ENCODE measurements around the gene DAND5. TPM values are rescaled to one million over a fixed set of nuclear protein-coding genes. Genes with fewer than 3 reads are reported as not detected.
A peak's percentile ranks its signal among the peaks of the same experiment; 100 is the strongest.

DAND5 gene
- total RNA-seq, 1 donor from 2014 or later, result not detected

- TF ChIP-seq, protein P1, sequence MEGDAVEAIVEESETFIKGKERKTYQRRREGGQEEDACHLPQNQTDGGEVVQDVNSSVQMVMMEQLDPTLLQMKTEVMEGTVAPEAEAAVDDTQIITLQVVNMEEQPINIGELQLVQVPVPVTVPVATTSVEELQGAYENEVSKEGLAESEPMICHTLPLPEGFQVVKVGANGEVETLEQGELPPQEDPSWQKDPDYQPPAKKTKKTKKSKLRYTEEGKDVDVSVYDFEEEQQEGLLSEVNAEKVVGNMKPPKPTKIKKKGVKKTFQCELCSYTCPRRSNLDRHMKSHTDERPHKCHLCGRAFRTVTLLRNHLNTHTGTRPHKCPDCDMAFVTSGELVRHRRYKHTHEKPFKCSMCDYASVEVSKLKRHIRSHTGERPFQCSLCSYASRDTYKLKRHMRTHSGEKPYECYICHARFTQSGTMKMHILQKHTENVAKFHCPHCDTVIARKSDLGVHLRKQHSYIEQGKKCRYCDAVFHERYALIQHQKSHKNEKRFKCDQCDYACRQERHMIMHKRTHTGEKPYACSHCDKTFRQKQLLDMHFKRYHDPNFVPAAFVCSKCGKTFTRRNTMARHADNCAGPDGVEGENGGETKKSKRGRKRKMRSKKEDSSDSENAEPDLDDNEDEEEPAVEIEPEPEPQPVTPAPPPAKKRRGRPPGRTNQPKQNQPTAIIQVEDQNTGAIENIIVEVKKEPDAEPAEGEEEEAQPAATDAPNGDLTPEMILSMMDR (IDR thresholded peaks at IDR 0.05; ENCODE audit: insufficient read depth, low read length, poor library complexity, severe bottlenecking), result no peak
- no peak for DNase-seq (ENCODE audit: low read depth)
- Histone ChIP-seq H3K27me3 (ENCODE audit: control insufficient read depth, insufficient read depth, low read length) (peaks cover 54% of the 10 kb centered on the region), H3K36me3 (ENCODE audit: control insufficient read depth, insufficient read depth, low read length) (no peaks in the 10 kb centered on the region), H3K4me3 (ENCODE audit: low read depth, low read length) (peak overlapping the region; percentile 6)
Observed at GRCh38 chr19:13012390-13012689, 43.0 kb downstream of the DAND5 start.

DNA sequence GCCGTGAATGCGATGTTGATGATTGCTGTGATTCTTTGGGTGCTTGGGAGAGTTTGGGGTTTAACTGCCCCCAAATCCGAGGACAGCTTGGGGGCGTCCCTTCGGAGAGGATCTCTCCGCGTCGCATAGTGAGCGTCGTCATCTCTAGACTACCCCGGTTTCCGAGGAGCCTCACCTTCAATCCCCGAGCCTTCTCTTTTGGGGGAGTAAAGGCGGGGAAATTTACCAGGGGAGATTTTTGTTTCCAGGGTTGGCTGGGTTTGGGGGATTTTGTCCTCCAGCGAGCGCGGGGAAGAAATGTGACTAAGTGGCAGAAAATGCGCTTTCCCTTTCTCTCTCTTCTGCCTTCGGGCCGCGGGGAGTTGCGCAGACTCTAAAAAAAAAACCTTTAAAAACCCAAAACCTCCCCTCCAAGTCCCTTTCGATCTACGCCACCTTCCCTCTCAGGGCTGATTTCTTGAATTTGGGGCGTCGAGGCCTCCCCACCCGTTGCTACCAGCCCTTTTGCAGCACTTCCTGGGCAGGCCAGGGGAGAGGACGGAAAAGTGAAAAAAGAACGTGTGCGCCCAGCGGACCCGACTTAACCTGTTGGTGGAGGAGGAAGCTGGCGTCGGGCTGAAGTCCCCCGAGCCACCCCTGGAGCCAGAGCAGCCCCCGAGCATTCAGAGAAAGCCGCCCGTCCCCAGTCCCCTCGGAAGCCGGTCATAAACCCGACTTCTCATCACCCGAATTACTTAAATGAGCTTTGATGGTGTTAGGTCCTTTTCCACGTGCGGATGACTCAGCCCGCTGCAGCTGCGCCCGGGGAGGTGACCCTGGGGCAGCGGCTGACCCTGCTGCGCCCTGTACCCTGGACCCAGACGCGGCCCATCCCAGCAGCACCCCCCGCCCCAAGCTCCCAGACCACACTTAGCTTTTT, 43.6 kb downstream of the DAND5 start:
- H3K27me3 ChIP-seq (ENCODE audit: control insufficient read depth, insufficient read depth, low read length), result peaks cover 58% of the 10 kb centered on the region
- DNase-seq (ENCODE audit: low read depth), result no peak
- TF ChIP-seq, protein P1 (IDR thresholded peaks at IDR 0.05; ENCODE audit: insufficient read depth, low read length, poor library complexity, severe bottlenecking), result no peak
- H3K4me3 ChIP-seq (ENCODE audit: low read depth, low read length), result peak overlapping the region; percentile 28
- H3K36me3 ChIP-seq (ENCODE audit: control insufficient read depth, insufficient read depth, low read length), result no peaks in the 10 kb centered on the region

- DNase-seq (ENCODE audit: low read depth), result no peak
- peak overlapping the region; percentile 5 for H3K4me3 ChIP-seq (ENCODE audit: low read depth, low read length)
Observed at GRCh38 chr19:13013649-13014048, 44.3 kb downstream of the DAND5 start.

DNA sequence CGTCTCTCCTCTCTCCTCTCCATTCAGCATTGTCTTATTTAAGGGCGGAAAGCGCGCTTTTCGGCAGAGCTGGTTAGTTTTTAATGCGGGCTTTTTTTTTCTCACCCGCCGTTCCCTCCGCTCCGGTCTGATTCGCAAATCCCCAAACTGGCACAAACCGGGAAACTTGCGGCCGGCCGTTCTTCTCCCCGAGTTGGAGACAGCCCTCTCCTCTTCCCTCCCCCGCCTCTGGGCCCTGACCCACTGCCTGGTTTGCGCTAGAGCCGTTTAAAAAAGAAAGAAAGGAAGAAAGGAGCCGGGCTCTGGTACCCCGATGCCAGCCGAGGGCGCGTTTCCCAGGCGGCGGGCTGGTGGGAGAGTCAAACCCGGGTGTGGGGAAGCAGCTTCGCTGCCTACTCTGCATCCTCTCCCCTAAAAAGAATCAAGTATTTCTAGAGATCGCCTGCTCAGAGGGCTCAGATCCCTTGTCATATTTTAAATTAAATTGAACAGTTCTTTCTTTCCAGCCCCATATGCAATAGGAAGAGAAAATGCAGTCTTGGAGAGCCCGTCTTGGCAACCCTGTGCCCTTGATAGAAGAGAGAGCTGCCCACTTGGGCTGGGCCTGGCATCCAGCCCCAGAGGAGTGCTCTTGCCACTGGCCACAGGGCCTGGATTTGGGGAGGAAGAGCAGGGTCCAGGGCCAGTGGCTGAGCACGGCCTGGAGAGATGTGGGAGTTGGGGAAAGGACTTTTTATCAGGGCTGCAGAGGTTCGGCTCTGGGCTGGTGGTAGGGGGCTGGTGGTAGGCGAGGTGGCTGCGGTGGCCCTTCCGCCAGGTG, 44.9 kb downstream of the DAND5 start:
- Histone ChIP-seq H3K4me3 (ENCODE audit: low read depth, low read length) (no peak overlapping the region), H3K27me3 (ENCODE audit: control insufficient read depth, insufficient read depth, low read length) (peaks cover 51% of the 10 kb centered on the region), H3K36me3 (ENCODE audit: control insufficient read depth, insufficient read depth, low read length) (no peaks in the 10 kb centered on the region)
- TF ChIP-seq, protein P1 (IDR thresholded peaks at IDR 0.05; ENCODE audit: insufficient read depth, low read length, poor library complexity, severe bottlenecking), result no peak
- no peak for DNase-seq (ENCODE audit: low read depth)

More at GRCh38 chr19:13013649-13014048, 44.3 kb downstream of the DAND5 start:
- Histone ChIP-seq H3K36me3 (ENCODE audit: control insufficient read depth, insufficient read depth, low read length) (no peaks in the 10 kb centered on the region), H3K27me3 (ENCODE audit: control insufficient read depth, insufficient read depth, low read length) (peaks cover 57% of the 10 kb centered on the region)
- TF ChIP-seq, protein P1 (IDR thresholded peaks at IDR 0.05; ENCODE audit: insufficient read depth, low read length, poor library complexity, severe bottlenecking), result no peak

GRCh38 chr19:13014921-13015280, 45.5 kb downstream of the DAND5 start:
- Histone ChIP-seq H3K4me3 (ENCODE audit: low read depth, low read length) (no peak overlapping the region), H3K36me3 (ENCODE audit: control insufficient read depth, insufficient read depth, low read length) (no peaks in the 10 kb centered on the region), H3K27me3 (ENCODE audit: control insufficient read depth, insufficient read depth, low read length) (peaks cover 45% of the 10 kb centered on the region)
- DNase-seq (ENCODE audit: low read depth), result no peak
- TF ChIP-seq, protein P1 (IDR thresholded peaks at IDR 0.05; ENCODE audit: insufficient read depth, low read length, poor library complexity, severe bottlenecking), result no peak

All from kidney epithelial cell (primary cell).